Endothelial cell (in vitro differentiated cells): ENCODE data around the gene CNTNAP5. TPM values are rescaled to one million over a fixed set of nuclear protein-coding genes. Genes with fewer than 3 reads are reported as not detected.

Experiments
- DNase-seq: peaks from one replicate; pipeline ENCODE4 v3.0.0; 2021; ENCODE audit warnings: low spot score
- H3K27ac Mint-ChIP-seq: one replicate; pipeline ENCODE4 v1.8.0; 2021; ENCODE audit warnings: mixed read lengths, inconsistent platforms; ENCODE audit not compliant: unreplicated experiment
- H3K27me3 Mint-ChIP-seq: one replicate; pipeline ENCODE4 v1.8.0; 2021; ENCODE audit warnings: mild to moderate bottlenecking, moderate library complexity, mixed read lengths, inconsistent platforms; ENCODE audit not compliant: unreplicated experiment
- H3K36me3 Mint-ChIP-seq: one replicate; pipeline ENCODE4 v1.8.0; 2021; ENCODE audit warnings: mild to moderate bottlenecking, low read depth, mixed read lengths, inconsistent platforms; ENCODE audit not compliant: unreplicated experiment
- H3K4me1 Mint-ChIP-seq: one replicate; pipeline ENCODE4 v1.8.0; 2021; ENCODE audit warnings: mild to moderate bottlenecking, mixed read lengths, inconsistent platforms; ENCODE audit not compliant: unreplicated experiment
- H3K4me3 Mint-ChIP-seq: one replicate; pipeline ENCODE4 v1.8.0; 2021; ENCODE audit warnings: mild to moderate bottlenecking, mixed read lengths, inconsistent platforms; ENCODE audit not compliant: unreplicated experiment
- H3K9me3 Mint-ChIP-seq: one replicate; pipeline ENCODE4 v1.8.0; 2021; ENCODE audit warnings: mixed read lengths, inconsistent platforms; ENCODE audit not compliant: unreplicated experiment
- CTCF ChIP-seq: fragments of 200-600 bp; sonication (generic); IDR thresholded peaks from one replicate; pipeline ENCODE4 v1.5.0; 2021; ENCODE audit warnings: antibody characterized with exemption; ENCODE audit not compliant: unreplicated experiment
- total RNA-seq: library from RNA; stranded (reverse); fragmentation: NEBNext Ultra II Directional; extraction: Animal tissue kit (Norgen Biotek cat#: 25700); gene quantifications from one replicate; pipeline ENCODE4 v1.2.1, GENCODE V29; 2021; ENCODE audit not compliant: unreplicated experiment

The CNTNAP5 gene
- total RNA-seq, 1 donor from 2014 or later = 5.0 TPM

DNA sequence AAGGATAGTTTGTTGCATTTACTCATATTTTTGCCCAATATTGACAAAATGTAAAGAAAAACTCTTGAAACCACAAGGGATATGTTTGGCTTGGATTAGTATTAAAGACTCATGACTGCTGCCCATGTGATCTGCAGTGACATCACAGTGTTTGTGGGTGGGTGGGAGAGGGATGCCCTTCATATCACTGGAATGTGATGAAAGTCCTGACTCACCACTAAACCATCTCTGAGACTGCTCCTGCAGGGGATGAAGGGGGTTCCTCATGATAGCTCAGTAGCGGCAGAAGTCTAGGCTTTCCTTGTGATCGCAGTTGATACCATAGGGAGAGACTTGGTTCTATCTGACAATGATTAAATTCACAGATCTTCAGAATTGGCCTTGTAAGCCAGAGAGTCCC lies 451.2 kb downstream of the CNTNAP5 start:
- Mint-ChIP-seq H3K4me1 (no peaks in the 10 kb centered on the region), H3K36me3 (no peaks in the 10 kb centered on the region), H3K9me3 (no peaks in the 10 kb centered on the region), H3K27me3 (no peaks in the 10 kb centered on the region), H3K27ac (no peak overlapping the region), H3K4me3 (no peak overlapping the region)
- no peak for DNase-seq
- TF ChIP-seq CTCF = no peak

GRCh38 chr2:124478761-124479160 lies 453.7 kb downstream of the CNTNAP5 start:
- no peaks in the 10 kb centered on the region for H3K4me1 Mint-ChIP-seq
- no peak overlapping the region for H3K4me3 Mint-ChIP-seq

DNA sequence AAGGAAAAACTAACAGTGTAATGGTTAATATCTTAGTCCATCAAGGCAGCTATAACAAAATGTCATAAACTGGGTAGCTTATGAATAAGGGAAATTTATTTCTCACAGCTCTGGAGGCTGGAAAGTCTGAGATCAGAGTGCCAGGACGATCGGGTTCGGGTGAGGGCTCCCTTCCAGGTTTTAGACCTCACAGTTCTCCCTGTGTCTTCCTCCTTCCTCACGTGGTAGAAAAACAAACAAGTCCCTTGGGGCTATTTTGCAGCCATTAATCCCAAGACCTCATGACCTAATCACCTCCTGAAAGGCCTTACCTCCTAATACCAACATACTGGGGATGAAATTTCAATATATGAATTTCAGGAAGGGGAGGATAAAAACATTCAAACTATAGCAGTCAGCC lies 455.9 kb downstream of the CNTNAP5 start:
- TF ChIP-seq CTCF = no peak
- Mint-ChIP-seq H3K9me3 (no peaks in the 10 kb centered on the region), H3K4me1 (no peaks in the 10 kb centered on the region), H3K36me3 (no peaks in the 10 kb centered on the region), H3K27me3 (no peaks in the 10 kb centered on the region), H3K27ac (no peak overlapping the region), H3K4me3 (no peak overlapping the region)
- no peak for DNase-seq

More at GRCh38 chr2:124478761-124479160, 453.7 kb downstream of the CNTNAP5 start:
- Mint-ChIP-seq H3K9me3 (no peaks in the 10 kb centered on the region), H3K27me3 (no peaks in the 10 kb centered on the region), H3K27ac (no peak overlapping the region), H3K36me3 (no peaks in the 10 kb centered on the region)
- TF ChIP-seq CTCF = no peak
- no peak for DNase-seq

GRCh38 chr2:124482044-124482443 lies 457.0 kb downstream of the CNTNAP5 start:
- H3K4me1 Mint-ChIP-seq = no peaks in the 10 kb centered on the region
- no peaks in the 10 kb centered on the region for H3K36me3 Mint-ChIP-seq
- no peaks in the 10 kb centered on the region for H3K9me3 Mint-ChIP-seq
- H3K27ac Mint-ChIP-seq = no peak overlapping the region
- no peak for DNase-seq
- H3K4me3 Mint-ChIP-seq = no peak overlapping the region
- H3K27me3 Mint-ChIP-seq = no peaks in the 10 kb centered on the region
- TF ChIP-seq CTCF = no peak

GRCh38 chr2:124482551-124482950 lies 457.5 kb downstream of the CNTNAP5 start:
- Mint-ChIP-seq H3K27me3 (no peaks in the 10 kb centered on the region), H3K4me3 (no peak overlapping the region), H3K36me3 (no peaks in the 10 kb centered on the region), H3K4me1 (no peaks in the 10 kb centered on the region), H3K9me3 (no peaks in the 10 kb centered on the region), H3K27ac (no peak overlapping the region)
- no peak for TF ChIP-seq CTCF
- DNase-seq = no peak
